Smooth muscle cell (in vitro differentiated cells): ENCODE results near the gene AKTIP. TPM values are rescaled to one million over a fixed set of nuclear protein-coding genes. Genes with fewer than 3 reads are reported as not detected.
"Not testable (repeated sequence)": the region's sequence is repeated elsewhere in the genome, so short reads cannot be mapped to it uniquely, and the experiment has no call there.

Source experiments
- DNase-seq: peaks from one replicate; lab custom pipeline; 2025; ENCODE audit not compliant: unreplicated experiment; lab: John Stamatoyannopoulos, UW
- H2AFZ ChIP-seq: fragments of 200-600 bp; sonication (generic); 2 replicates; pipeline ENCODE4 v1.6.0; 2016; ENCODE audit warnings: antibody characterized with exemption, low read depth, mild to moderate bottlenecking
- H3F3A ChIP-seq: fragments of 200-600 bp; sonication (generic); 2 replicates; pipeline ENCODE4 v1.6.0; 2017; ENCODE audit warnings: antibody characterized with exemption, low read depth
- H3K27ac ChIP-seq: fragments of 200-600 bp; sonication (generic); 2 replicates; pipeline ENCODE4 v1.5.1; 2016; ENCODE audit warnings: low read depth, mild to moderate bottlenecking
- H3K27me3 ChIP-seq: fragments of 200-600 bp; sonication (generic); 2 replicates; pipeline ENCODE4 v1.6.1; 2016; ENCODE audit warnings: low read depth, mild to moderate bottlenecking
- H3K36me3 ChIP-seq: fragments of 200-600 bp; sonication (generic); 2 replicates; pipeline ENCODE4 v1.5.1; 2016; ENCODE audit warnings: low read depth
- H3K4me1 ChIP-seq: fragments of 200-600 bp; sonication (generic); 2 replicates; pipeline ENCODE4 v1.5.1; 2016; ENCODE audit warnings: low read depth
- H3K4me2 ChIP-seq: fragments of 200-600 bp; sonication (generic); 2 replicates; pipeline ENCODE4 v1.6.0; 2016; ENCODE audit warnings: mild to moderate bottlenecking
- H3K4me3 ChIP-seq: fragments of 200-600 bp; sonication (generic); 2 replicates; pipeline ENCODE4 v1.5.1; 2016; ENCODE audit warnings: mild to moderate bottlenecking
- H3K79me2 ChIP-seq: fragments of 200-600 bp; sonication (generic); 2 replicates; pipeline ENCODE4 v1.6.0; 2016; ENCODE audit warnings: low read depth, mild to moderate bottlenecking
- H3K9ac ChIP-seq: fragments of 200-600 bp; sonication (generic); 2 replicates; pipeline ENCODE4 v1.6.0; 2016; ENCODE audit warnings: low read depth
- H3K9me3 ChIP-seq: fragments of 200-600 bp; sonication (generic); replicated peaks from 2 replicates; pipeline ENCODE4 v1.5.1; 2016; ENCODE audit warnings: low read depth
- H4K20me1 ChIP-seq: fragments of 200-600 bp; sonication (generic); 2 replicates; pipeline ENCODE4 v1.6.0; 2016; ENCODE audit warnings: low read depth
- WGBS: methylation state at CpG from one replicate; pipeline ENCODE4 v1.1.7; 2016; ENCODE audit warnings: low lambda C conversion rate; 5-methylcytosine and 5-hydroxymethylcytosine counted together
- polyA plus RNA-seq: library from polyadenylated mRNA; unstranded; fragments of >200 nt; fragmentation: Nextera tagmentation; extraction: Ambion mirVana; gene quantifications from 2 replicates; pipeline ENCODE4 v1.2.1, GENCODE V29; 2016
- total RNA-seq: library from RNA; depleted of rRNA; stranded (reverse); fragments of >200 nt; gene quantifications from 2 replicates; pipeline ENCODE4 v1.2.3, GENCODE V29; 2014
- TF ChIP-seq, protein P1 (sequence below): fragments of 200-600 bp; sonication (generic); IDR thresholded peaks from 2 replicates; pipeline ENCODE4 v1.5.1; 2017; ENCODE audit warnings: borderline replicate concordance, mild to moderate bottlenecking, antibody characterized with exemption; ENCODE audit not compliant: insufficient read depth, poor library complexity, severe bottlenecking

Gene AKTIP
- total and polyA plus RNA-seq, 2 experiments from 2014 or later: 14.1 to 24.3 TPM

GRCh38 chr16:53545433-53545832, 42.4 kb upstream of the AKTIP start:
- Histone ChIP-seq H3K36me3 (no peaks in the 10 kb centered on the region), H4K20me1 (no peaks in the 10 kb centered on the region), H3F3A (no peaks in the 10 kb centered on the region), H3K4me2 (peak overlapping the region; percentile 8), H3K27ac (no peak overlapping the region), H3K79me2 (no peaks in the 10 kb centered on the region), H3K4me3 (no peak overlapping the region), H3K9me3 (no peaks in the 10 kb centered on the region), H3K27me3 (peaks cover 5% of the 10 kb centered on the region), H3K4me1 (peaks cover 5% of the 10 kb centered on the region), H3K9ac (no peak overlapping the region), H2AFZ (no peak overlapping the region)
- no peak for DNase-seq
- TF ChIP-seq, protein P1, sequence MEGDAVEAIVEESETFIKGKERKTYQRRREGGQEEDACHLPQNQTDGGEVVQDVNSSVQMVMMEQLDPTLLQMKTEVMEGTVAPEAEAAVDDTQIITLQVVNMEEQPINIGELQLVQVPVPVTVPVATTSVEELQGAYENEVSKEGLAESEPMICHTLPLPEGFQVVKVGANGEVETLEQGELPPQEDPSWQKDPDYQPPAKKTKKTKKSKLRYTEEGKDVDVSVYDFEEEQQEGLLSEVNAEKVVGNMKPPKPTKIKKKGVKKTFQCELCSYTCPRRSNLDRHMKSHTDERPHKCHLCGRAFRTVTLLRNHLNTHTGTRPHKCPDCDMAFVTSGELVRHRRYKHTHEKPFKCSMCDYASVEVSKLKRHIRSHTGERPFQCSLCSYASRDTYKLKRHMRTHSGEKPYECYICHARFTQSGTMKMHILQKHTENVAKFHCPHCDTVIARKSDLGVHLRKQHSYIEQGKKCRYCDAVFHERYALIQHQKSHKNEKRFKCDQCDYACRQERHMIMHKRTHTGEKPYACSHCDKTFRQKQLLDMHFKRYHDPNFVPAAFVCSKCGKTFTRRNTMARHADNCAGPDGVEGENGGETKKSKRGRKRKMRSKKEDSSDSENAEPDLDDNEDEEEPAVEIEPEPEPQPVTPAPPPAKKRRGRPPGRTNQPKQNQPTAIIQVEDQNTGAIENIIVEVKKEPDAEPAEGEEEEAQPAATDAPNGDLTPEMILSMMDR: no peak
- WGBS: 59% methylated on average over 9 of the region's 9 CpGs

- Histone ChIP-seq H3K27ac (no peak overlapping the region), H3K4me1 (peaks cover 5% of the 10 kb centered on the region), H4K20me1 (no peaks in the 10 kb centered on the region), H2AFZ (no peak overlapping the region), H3K9ac (no peak overlapping the region), H3F3A (no peaks in the 10 kb centered on the region), H3K4me3 (no peak overlapping the region), H3K4me2 (no peak overlapping the region), H3K9me3 (no peaks in the 10 kb centered on the region), H3K27me3 (no peaks in the 10 kb centered on the region), H3K36me3 (no peaks in the 10 kb centered on the region), H3K79me2 (no peaks in the 10 kb centered on the region)
- TF ChIP-seq, protein P1: no peak
- DNase-seq: no peak
- WGBS: 84% methylated on average over 21 of the region's 21 CpGs
Observed at GRCh38 chr16:53542283-53542682, 39.3 kb upstream of the AKTIP start.

GRCh38 chr16:53541326-53541725, 38.3 kb upstream of the AKTIP start:
- Histone ChIP-seq H3K27ac (no peak overlapping the region), H3K9me3 (no peaks in the 10 kb centered on the region), H3K4me2 (no peak overlapping the region), H3F3A (no peaks in the 10 kb centered on the region), H3K79me2 (no peaks in the 10 kb centered on the region), H3K9ac (no peak overlapping the region), H3K27me3 (no peaks in the 10 kb centered on the region), H3K4me1 (no peaks in the 10 kb centered on the region), H3K4me3 (no peak overlapping the region), H4K20me1 (no peaks in the 10 kb centered on the region), H3K36me3 (no peaks in the 10 kb centered on the region), H2AFZ (no peak overlapping the region)
- no peak for DNase-seq
- WGBS: 65% methylated on average over 9 of the region's 9 CpGs
- TF ChIP-seq, protein P1: no peak

GRCh38 chr16:53539759-53540718, 37.0 kb upstream of the AKTIP start:
- H3K27me3 ChIP-seq, H4K20me1 ChIP-seq, H3F3A ChIP-seq, H3K36me3 ChIP-seq, H2AFZ ChIP-seq, H3K4me2 ChIP-seq, H3K79me2 ChIP-seq, H3K4me3 ChIP-seq, H3K9ac ChIP-seq, H3K27ac ChIP-seq, DNase-seq, H3K9me3 ChIP-seq, H3K4me1 ChIP-seq: not testable (repeated sequence)
- WGBS: 83% methylated on average over 13 of the region's 13 CpGs

- not testable (repeated sequence) for H3K4me3 ChIP-seq, H3K4me1 ChIP-seq, H3K36me3 ChIP-seq, DNase-seq, H3F3A ChIP-seq, H3K4me2 ChIP-seq, H3K9ac ChIP-seq, H3K27me3 ChIP-seq, H3K9me3 ChIP-seq, H3K27ac ChIP-seq, H2AFZ ChIP-seq, H3K79me2 ChIP-seq, H4K20me1 ChIP-seq
- 100% methylated on average over 7 of the region's 27 CpGs for WGBS
Observed at GRCh38 chr16:53539346-53539745, 36.3 kb upstream of the AKTIP start.
